Caco-2 (cell line): ENCODE measurements around the gene ISYNA1. TPM values are rescaled to one million over a fixed set of nuclear protein-coding genes. Genes with fewer than 3 reads are reported as not detected.

Experiments
- BruUV-seq: library from RNA; stranded (reverse); fragments of 400-500 nt; replicated peaks from 2 replicates; lab custom pipeline; 2021; lab: Mats Ljungman, UMichigan
- CTCF ChIA-PET: fragments of 300-600 bp; sonication (Branson Sonifier 250); formaldehyde crosslinking; loops from one replicate; lab custom pipeline; 2022; ENCODE audit warnings: antibody characterized with exemption; lab: Charles Lee
- POLR2A ChIA-PET: fragments of 300-600 bp; sonication (Branson Sonifier 250); formaldehyde crosslinking; loops from one replicate; lab custom pipeline; 2022; ENCODE audit warnings: antibody characterized with exemption; lab: Charles Lee
- DNase-seq, 2 experiments: peaks; one replicate each; pipeline versions ENCODE4 v3.0.0 to v3.0.0-alpha.2; 2020 to 2022
- H3K27me3 ChIP-seq: replicated peaks from 2 replicates; pipeline ENCODE4 v1.6.0; 2011; ENCODE audit warnings: low read length; ENCODE audit not compliant: control insufficient read depth, insufficient read depth
- H3K36me3 ChIP-seq: 2 replicates; pipeline ENCODE4 v1.5.1; 2011; ENCODE audit warnings: low read length; ENCODE audit not compliant: control insufficient read depth, insufficient read depth
- H3K4me1 ChIP-seq: fragments of 250-450 bp; sonication (Bioruptor Pico); 2 replicates; pipeline ENCODE4 v1.5.1; 2020; ENCODE audit warnings: mild to moderate bottlenecking
- H3K4me3 ChIP-seq: 2 replicates; pipeline ENCODE4 v1.5.1; 2011; ENCODE audit warnings: low read depth, mild to moderate bottlenecking, control low read depth, low read length
- H3K9me3 ChIP-seq: fragments of 250-450 bp; sonication (Bioruptor Pico); 2 replicates; pipeline ENCODE4 v1.5.1; 2020; ENCODE audit warnings: mild to moderate bottlenecking, moderate library complexity
- H3K27ac Mint-ChIP-seq: one replicate; pipeline ENCODE4 v1.8.0; 2022; ENCODE audit warnings: mixed read lengths; ENCODE audit not compliant: unreplicated experiment
- H3K27me3 Mint-ChIP-seq: one replicate; pipeline ENCODE4 v1.8.0; 2022; ENCODE audit warnings: mixed read lengths; ENCODE audit not compliant: insufficient read depth, unreplicated experiment
- H3K36me3 Mint-ChIP-seq: one replicate; pipeline ENCODE4 v1.8.0; 2022; ENCODE audit warnings: mild to moderate bottlenecking, mixed read lengths; ENCODE audit not compliant: insufficient read depth, unreplicated experiment
- H3K4me1 Mint-ChIP-seq: one replicate; pipeline ENCODE4 v1.8.0; 2022; ENCODE audit warnings: low read depth, mixed read lengths; ENCODE audit not compliant: unreplicated experiment
- H3K4me3 Mint-ChIP-seq: one replicate; pipeline ENCODE4 v1.8.0; 2022; ENCODE audit warnings: mild to moderate bottlenecking, moderate library complexity, mixed read lengths; ENCODE audit not compliant: unreplicated experiment
- H3K9me3 Mint-ChIP-seq: one replicate; pipeline ENCODE4 v1.8.0; 2022; ENCODE audit warnings: mixed read lengths; ENCODE audit not compliant: unreplicated experiment
- CTCF ChIP-seq, 2 experiments: fragments of 200-600 bp in 1 of 2; IDR thresholded peaks; 1 replicate in 1 of 2; 2 replicates in 1 of 2; pipeline versions ENCODE4 v1.5.1 to v1.8.0; 2011 to 2022; ENCODE audit warnings: antibody characterized with exemption in 1 of 2, control low read depth in 1 of 2, inconsistent platforms in 1 of 2, low read depth in 1 of 2, low read length in 1 of 2, mild to moderate bottlenecking in 1 of 2, moderate library complexity in 1 of 2; ENCODE audit not compliant: insufficient read depth in 1 of 2, severe bottlenecking in 1 of 2, unreplicated experiment in 1 of 2
- intact Hi-C: fragments of 100-400 bp; cut with micrococcal nuclease; formaldehyde crosslinking; loops from one replicate; pipeline ENCODE4 v1.10.0; 2022; ENCODE audit not compliant: unreplicated experiment
- total RNA-seq: library from RNA; stranded (reverse); gene quantifications from 2 replicates; pipeline ENCODE4 v1.2.3, GENCODE V29; 2022

Gene ISYNA1
- total RNA-seq, 1 experiment from 2014 or later = 65.3 TPM

- no peak overlapping the region for H3K4me3 Mint-ChIP-seq
- Histone ChIP-seq H3K4me3 (no peak overlapping the region), H3K27me3 (no peaks in the 10 kb centered on the region), H3K9me3 (no peaks in the 10 kb centered on the region), H3K4me1 (no peaks in the 10 kb centered on the region), H3K36me3 (no peaks in the 10 kb centered on the region)
- BruUV-seq = no TSS peak
- peaks cover 6% of the 10 kb centered on the region for H3K4me1 Mint-ChIP-seq
- H3K36me3 Mint-ChIP-seq = peaks cover 17% of the 10 kb centered on the region
- POLR2A ChIA-PET = no interaction called here
- DNase-seq = peak in 1 of 2 experiments; percentile 37
- peak overlapping the region; percentile 74 for H3K27ac Mint-ChIP-seq
- CTCF ChIA-PET = no interaction called here
- no peak for TF ChIP-seq CTCF (IDR thresholded peaks at IDR 0.05; ENCODE audit: insufficient read depth in 1 of 2, low read depth in 1 of 2, low read length in 1 of 2, severe bottlenecking in 1 of 2, unreplicated experiment in 1 of 2)
- intact Hi-C loops = loop anchor here (10.0 kb wide), 1 partner anchor 196 kb away; no protein-coding TSS in a partner anchor
- H3K9me3 Mint-ChIP-seq = no peaks in the 10 kb centered on the region
- H3K27me3 Mint-ChIP-seq = no peaks in the 10 kb centered on the region
These were observed 40.8 kb upstream of the ISYNA1 start for GRCh38 chr19:18478545-18479311.

- CTCF ChIA-PET = no interaction called here
These were observed 40.0 kb upstream of the ISYNA1 start for GRCh38 chr19:18477974-18478373.

More at GRCh38 chr19:18477974-18478373, 40.0 kb upstream of the ISYNA1 start:
- H3K9me3 Mint-ChIP-seq = no peaks in the 10 kb centered on the region
- H3K36me3 Mint-ChIP-seq = peaks cover 12% of the 10 kb centered on the region
- no peak for DNase-seq
- intact Hi-C loops = loop anchor here (10.0 kb wide), 1 partner anchor 197 kb away; no protein-coding TSS in a partner anchor
- no peaks in the 10 kb centered on the region for H3K27me3 ChIP-seq
- BruUV-seq = no TSS peak
- no peak for TF ChIP-seq CTCF (IDR thresholded peaks at IDR 0.05; ENCODE audit: insufficient read depth in 1 of 2, low read depth in 1 of 2, low read length in 1 of 2, severe bottlenecking in 1 of 2, unreplicated experiment in 1 of 2)
- H3K4me3 Mint-ChIP-seq = no peak overlapping the region
- peaks cover 6% of the 10 kb centered on the region for H3K4me1 Mint-ChIP-seq
- no peaks in the 10 kb centered on the region for H3K36me3 ChIP-seq
- POLR2A ChIA-PET = no interaction called here
- H3K27me3 Mint-ChIP-seq = no peaks in the 10 kb centered on the region
- H3K9me3 ChIP-seq = no peaks in the 10 kb centered on the region
- no peak overlapping the region for H3K27ac Mint-ChIP-seq
- H3K4me3 ChIP-seq = no peak overlapping the region
- no peaks in the 10 kb centered on the region for H3K4me1 ChIP-seq
